Neutrophil (primary cell): ENCODE measurements around the gene WDR37.

Experiments used
- H3K27ac ChIP-seq: fragments of 200-600 bp; sonication (generic); 2 replicates; pipeline ENCODE4 v1.5.1; 2016; ENCODE audit warnings: mild to moderate bottlenecking, moderate library complexity
- H3K27me3 ChIP-seq: fragments of 200-600 bp; sonication (generic); 2 replicates; pipeline ENCODE4 v1.6.0; 2016; ENCODE audit warnings: mild to moderate bottlenecking
- H3K36me3 ChIP-seq: fragments of 200-600 bp; sonication (generic); 2 replicates; pipeline ENCODE4 v1.5.1; 2017
- H3K4me1 ChIP-seq, 2 experiments: fragments of 200-600 bp in 1 of 2; sonication (generic) in 1 of 2; 1 replicate in 1 of 2; 2 replicates in 1 of 2; pipeline versions ENCODE4 v1.5.1 to v1.6.1; 2013 to 2016; ENCODE audit warnings: low read depth in 1 of 2, low read length in 1 of 2, mild to moderate bottlenecking in 1 of 2, moderate library complexity in 1 of 2; ENCODE audit not compliant: control insufficient read depth in 1 of 2, insufficient read depth in 1 of 2
- H3K4me3 ChIP-seq, 2 experiments: fragments of 200-600 bp in 1 of 2; sonication (generic) in 1 of 2; 1 replicate in 1 of 2; 2 replicates in 1 of 2; pipeline ENCODE4 v1.5.1; 2013 to 2016; ENCODE audit warnings: low read depth in 1 of 2, low read length in 1 of 2, mild to moderate bottlenecking in 1 of 2, moderate library complexity in 1 of 2
- H3K9me3 ChIP-seq: fragments of 200-600 bp; sonication (generic); 2 replicates; pipeline ENCODE4 v1.5.1; 2016
- CTCF ChIP-seq: fragments of 200-600 bp; sonication (generic); IDR thresholded peaks from 2 replicates; pipeline ENCODE4 v1.5.1; 2016; ENCODE audit warnings: antibody characterized with exemption

WDR37 gene

GRCh38 chr10:1074748-1075308, 18.6 kb downstream of the WDR37 start:
- Histone ChIP-seq H3K27ac (peak overlapping the region; percentile 33), H3K27me3 (no peaks in the 10 kb centered on the region), H3K36me3 (peaks cover 55% of the 10 kb centered on the region), H3K9me3 (no peaks in the 10 kb centered on the region), H3K4me1 (peaks cover 16 to 18% of the 10 kb centered on the region in 2 experiments), H3K4me3 (no peak overlapping the region)
- TF ChIP-seq CTCF, result no peak

GRCh38 chr10:1078668-1079067, 22.5 kb downstream of the WDR37 start:
- Histone ChIP-seq H3K4me3 (no peak overlapping the region), H3K27me3 (no peaks in the 10 kb centered on the region), H3K36me3 (peaks cover 76% of the 10 kb centered on the region), H3K9me3 (no peaks in the 10 kb centered on the region), H3K4me1 (peaks cover 5 to 6% of the 10 kb centered on the region in 2 experiments), H3K27ac (no peak overlapping the region)
- no peak for TF ChIP-seq CTCF

GRCh38 chr10:1083581-1083980, 27.4 kb downstream of the WDR37 start:
- Histone ChIP-seq H3K9me3 (no peaks in the 10 kb centered on the region), H3K27ac (no peak overlapping the region), H3K4me3 (no peak overlapping the region), H3K4me1 (peaks cover 5 to 6% of the 10 kb centered on the region in 2 experiments), H3K36me3 (peaks cover 98% of the 10 kb centered on the region), H3K27me3 (no peaks in the 10 kb centered on the region)
- TF ChIP-seq CTCF, result no peak

GRCh38 chr10:1084011-1084950, 28.1 kb downstream of the WDR37 start:
- Histone ChIP-seq H3K27me3 (no peaks in the 10 kb centered on the region), H3K4me1 (peaks cover 5 to 6% of the 10 kb centered on the region in 2 experiments), H3K4me3 (no peak overlapping the region), H3K27ac (no peak overlapping the region), H3K9me3 (no peaks in the 10 kb centered on the region), H3K36me3 (peaks cover 98% of the 10 kb centered on the region)
- TF ChIP-seq CTCF, result no peak

- no peaks in the 10 kb centered on the region for H3K9me3 ChIP-seq
- H3K36me3 ChIP-seq, result peaks cover 98% of the 10 kb centered on the region
- no peak overlapping the region for H3K4me3 ChIP-seq
- no peak overlapping the region for H3K27ac ChIP-seq
- peaks cover 5 to 6% of the 10 kb centered on the region in 2 experiments for H3K4me1 ChIP-seq
- H3K27me3 ChIP-seq, result no peaks in the 10 kb centered on the region
- no peak for TF ChIP-seq CTCF
Measured at GRCh38 chr10:1085258-1085657, 29.1 kb downstream of the WDR37 start.
